Liver (tissue), 9 donors: Measurements from ENCODE around the gene GRIPAP1. TPM values are rescaled to one million over a fixed set of nuclear protein-coding genes. Genes with fewer than 3 reads are reported as not detected.

Experiments used
- DNase-seq: peaks from one replicate; pipeline ENCODE4 v3.0.0-alpha.2; 2017; ENCODE audit warnings: low spot score
- H3K27ac ChIP-seq, 2 donors: one replicate each; pipeline ENCODE4 v1.7.0; 2013; ENCODE audit warnings: inconsistent platforms in 2 of 2, low read length in 2 of 2, control low read depth in 1 of 2, low read depth in 1 of 2, mild to moderate bottlenecking in 1 of 2
- H3K27me3 ChIP-seq, 4 donors: one replicate each; pipeline versions ENCODE4 v1.6.1 to v1.7.0; 2013; ENCODE audit warnings: low read length in 3 of 4, inconsistent platforms in 1 of 4, mild to moderate bottlenecking in 1 of 4, moderate library complexity in 1 of 4; ENCODE audit not compliant: control insufficient read depth in 4 of 4, insufficient read depth in 4 of 4
- H3K36me3 ChIP-seq, 4 donors: one replicate each; pipeline versions ENCODE4 v1.6.1 to v1.7.0; 2013; ENCODE audit warnings: low read length in 3 of 4, mild to moderate bottlenecking in 3 of 4, low read depth in 1 of 4, moderate library complexity in 1 of 4; ENCODE audit not compliant: control insufficient read depth in 4 of 4, insufficient read depth in 3 of 4
- H3K4me1 ChIP-seq, 4 donors: one replicate each; pipeline versions ENCODE4 v1.6.1 to v1.7.0; 2013; ENCODE audit warnings: low read length in 3 of 4, mild to moderate bottlenecking in 3 of 4, moderate library complexity in 1 of 4; ENCODE audit not compliant: control insufficient read depth in 4 of 4, insufficient read depth in 4 of 4
- H3K4me3 ChIP-seq, 3 donors: one replicate each; pipeline versions ENCODE4 v1.6.1 to v1.7.0; 2013; ENCODE audit warnings: low read length in 3 of 3, control low read depth in 1 of 3, low read depth in 1 of 3, mild to moderate bottlenecking in 1 of 3
- H3K9ac ChIP-seq, 2 donors: one replicate each; pipeline ENCODE4 v1.7.0; 2013; ENCODE audit warnings: low read length in 2 of 2, mild to moderate bottlenecking in 2 of 2, moderate library complexity in 2 of 2, control low read depth in 1 of 2, low read depth in 1 of 2
- H3K9me3 ChIP-seq, 4 donors: one replicate each; pipeline versions ENCODE4 v1.6.1 to v1.7.0; 2013; ENCODE audit warnings: low read length in 3 of 4; ENCODE audit not compliant: control insufficient read depth in 4 of 4
- ATF3 ChIP-seq: IDR thresholded peaks from 2 replicates; pipeline ENCODE4 v1.6.1; 2016; ENCODE audit warnings: antibody characterized with exemption
- CTCF ChIP-seq: fragments of 150-350 bp; IDR thresholded peaks from 2 replicates; pipeline ENCODE4 v1.5.1; 2017; ENCODE audit warnings: improper control_type of control experiment, low read depth, low read length; ENCODE audit not compliant: missing input control
- EGR1 ChIP-seq, 2 donors: IDR thresholded peaks; 2 replicates each; pipeline ENCODE4 v1.6.1; 2016 to 2018; ENCODE audit warnings: antibody characterized with exemption in 2 of 2, low read depth in 2 of 2
- FOXA1 ChIP-seq: IDR thresholded peaks from 2 replicates; pipeline ENCODE4 v1.6.1; 2016; ENCODE audit warnings: antibody characterized with exemption
- FOXA2 ChIP-seq: IDR thresholded peaks from 2 replicates; pipeline ENCODE4 v1.6.1; 2016; ENCODE audit warnings: antibody characterized with exemption
- GABPA ChIP-seq, 2 donors: IDR thresholded peaks in 1 of 2; conservative IDR thresholded peaks in 1 of 2; 2 replicates each; pipeline ENCODE4 v1.6.1; 2016; ENCODE audit warnings: antibody characterized with exemption in 2 of 2, mild to moderate bottlenecking in 1 of 2, moderate library complexity in 1 of 2
- HNF4G ChIP-seq: IDR thresholded peaks from 2 replicates; pipeline ENCODE4 v1.6.1; 2016; ENCODE audit warnings: antibody characterized with exemption
- JUND ChIP-seq, 2 donors: IDR thresholded peaks; 2 replicates each; pipeline ENCODE4 v1.6.1; 2016; ENCODE audit warnings: antibody characterized with exemption in 2 of 2
- MAX ChIP-seq: IDR thresholded peaks from 2 replicates; pipeline ENCODE4 v1.6.1; 2016; ENCODE audit warnings: antibody characterized with exemption
- NR2F2 ChIP-seq: IDR thresholded peaks from 2 replicates; pipeline ENCODE4 v1.6.1; 2016; ENCODE audit warnings: antibody characterized with exemption
- RAD21 ChIP-seq, 2 donors: IDR thresholded peaks; 2 replicates each; pipeline ENCODE4 v1.6.1; 2016; ENCODE audit warnings: antibody characterized with exemption in 2 of 2, mild to moderate bottlenecking in 2 of 2
- REST ChIP-seq: IDR thresholded peaks from 2 replicates; pipeline ENCODE4 v1.6.1; 2016; ENCODE audit warnings: antibody characterized with exemption, mild to moderate bottlenecking
- RXRA ChIP-seq, 2 donors: IDR thresholded peaks; 2 replicates each; pipeline ENCODE4 v1.6.1; 2017 to 2018; ENCODE audit warnings: antibody characterized with exemption in 2 of 2, mild to moderate bottlenecking in 1 of 2
- ZBTB33 ChIP-seq: IDR thresholded peaks from 2 replicates; pipeline ENCODE4 v1.6.1; 2016; ENCODE audit warnings: antibody characterized with exemption
- WGBS: extraction: QIAGEN DNeasy Blood & Tissue Kit; methylation state at CpG from one replicate; pipeline ENCODE4 v1.1.7; 2013; 5-methylcytosine and 5-hydroxymethylcytosine counted together
- polyA plus RNA-seq, 2 donors: library from polyadenylated mRNA; stranded (reverse) in 1 of 2; unstranded in 1 of 2; fragments of 200-250 nt in 1 of 2; fragments of >200 nt in 1 of 2; fragmentation: Nextera tagmentation in 1 of 2; extraction: Ambion mirVana in 1 of 2; gene quantifications; one replicate each; pipeline versions ENCODE4 v1.2.1 to v1.2.3, GENCODE V29; 2013 to 2015
- total RNA-seq, 2 donors: library from RNA; depleted of rRNA; stranded (reverse); fragments of >200 nt; gene quantifications; one replicate each; pipeline ENCODE4 v1.2.3, GENCODE V29; 2014
- donor health status: healthy.
- donor health status: healthy.
- donor health status: healthy.
- donor health status: healthy.
- donor health status: healthy.

GRIPAP1 gene
- total and polyA plus RNA-seq, 4 donors = 14.1 to 21.3 (median 16.4) TPM

- H3K27me3 ChIP-seq = no peaks in the 10 kb centered on the region
- H3K27ac ChIP-seq = no peak overlapping the region
- WGBS = 91% methylated on average over 2 of the region's 2 CpGs
- H3K9me3 ChIP-seq = no peaks in the 10 kb centered on the region
- DNase-seq = no peak
- no peak overlapping the region for H3K4me3 ChIP-seq
- TF ChIP-seq REST (no peak), FOXA2 (no peak), GABPA (IDR thresholded peaks at IDR 0.05 in 1 of 2, conservative IDR thresholded peaks at IDR 0.05 in 1 of 2) (no peak), RAD21 (IDR thresholded peaks at IDR 0.05) (no peak)
- H3K4me1 ChIP-seq = peaks cover 0 to 6% (median 2%) of the 10 kb centered on the region in 4 donors
- H3K9ac ChIP-seq = no peak overlapping the region
- peaks cover 3 to 21% (median 11%) of the 10 kb centered on the region in 4 donors for H3K36me3 ChIP-seq
These were observed 68.3 kb downstream of the GRIPAP1 start for GRCh38 chrX:48933757-48934156.

GRCh38 chrX:48927736-48928382 is 74.2 kb downstream of the GRIPAP1 start:
- no peak overlapping the region for H3K27ac ChIP-seq
- H3K4me3 ChIP-seq = no peak overlapping the region
- H3K9ac ChIP-seq = no peak overlapping the region
- peaks cover 7 to 30% (median 10%) of the 10 kb centered on the region in 4 donors for H3K36me3 ChIP-seq
- no peak for DNase-seq
- no peak for TF ChIP-seq NR2F2
- no peak for TF ChIP-seq MAX
- TF ChIP-seq CTCF = no peak
- TF ChIP-seq ATF3 = no peak
- H3K27me3 ChIP-seq = no peaks in the 10 kb centered on the region
- no peaks in the 10 kb centered on the region for H3K9me3 ChIP-seq
- H3K4me1 ChIP-seq = no peaks in the 10 kb centered on the region
- 93% methylated on average over 2 of the region's 2 CpGs for WGBS

GRCh38 chrX:48927123-48927522 is 74.9 kb downstream of the GRIPAP1 start:
- no peak overlapping the region for H3K9ac ChIP-seq
- 96% methylated on average over 5 of the region's 5 CpGs for WGBS
- no peak overlapping the region for H3K4me3 ChIP-seq
- H3K27me3 ChIP-seq = no peaks in the 10 kb centered on the region
- H3K36me3 ChIP-seq = peaks cover 7 to 31% (median 9%) of the 10 kb centered on the region in 4 donors
- H3K4me1 ChIP-seq = no peaks in the 10 kb centered on the region
- H3K9me3 ChIP-seq = no peaks in the 10 kb centered on the region
- no peak for DNase-seq
- H3K27ac ChIP-seq = no peak overlapping the region
- TF ChIP-seq GABPA (IDR thresholded peaks at IDR 0.05 in 1 of 2, conservative IDR thresholded peaks at IDR 0.05 in 1 of 2) = no peak
- no peak for TF ChIP-seq HNF4G
- TF ChIP-seq FOXA1 = no peak
- TF ChIP-seq ZBTB33 = no peak
- TF ChIP-seq ATF3 = no peak
- TF ChIP-seq MAX = no peak
- TF ChIP-seq RXRA (IDR thresholded peaks at IDR 0.05) = no peak
- TF ChIP-seq EGR1 (IDR thresholded peaks at IDR 0.05; ENCODE audit: low read depth in 2 of 2) = no peak
- TF ChIP-seq REST = no peak
- TF ChIP-seq RAD21 (IDR thresholded peaks at IDR 0.05) = no peak
- no peak for TF ChIP-seq JUND (IDR thresholded peaks at IDR 0.05)
